Stomach (tissue), 4 donors: Measurements from ENCODE around the gene BRK1.

ENCODE experiments used
- EP300 ChIP-seq: sonication (generic); formaldehyde crosslinking; IDR thresholded peaks from one replicate; pipeline ENCODE4 v1.6.1; 2017; ENCODE audit warnings: antibody characterized with exemption
- POLR2A ChIP-seq, 4 donors: fragments of 450-650 bp; IDR thresholded peaks; one replicate each; pipeline ENCODE4 v1.6.1; 2016; ENCODE audit warnings: antibody characterized with exemption in 4 of 4, control low read depth in 2 of 4, mild to moderate bottlenecking in 1 of 4, moderate library complexity in 1 of 4
- TF ChIP-seq, protein P1 (sequence below), 7 experiments: fragments of 450-650 bp in 4 of 7; fragments of 200-600 bp in 3 of 7; sonication (generic) in 3 of 7; IDR thresholded peaks; one replicate each; pipeline ENCODE4 v1.5.1; 2016 to 2019; ENCODE audit warnings: antibody characterized with exemption in 7 of 7, control low read depth in 2 of 7, mild to moderate bottlenecking in 1 of 7

DNA sequence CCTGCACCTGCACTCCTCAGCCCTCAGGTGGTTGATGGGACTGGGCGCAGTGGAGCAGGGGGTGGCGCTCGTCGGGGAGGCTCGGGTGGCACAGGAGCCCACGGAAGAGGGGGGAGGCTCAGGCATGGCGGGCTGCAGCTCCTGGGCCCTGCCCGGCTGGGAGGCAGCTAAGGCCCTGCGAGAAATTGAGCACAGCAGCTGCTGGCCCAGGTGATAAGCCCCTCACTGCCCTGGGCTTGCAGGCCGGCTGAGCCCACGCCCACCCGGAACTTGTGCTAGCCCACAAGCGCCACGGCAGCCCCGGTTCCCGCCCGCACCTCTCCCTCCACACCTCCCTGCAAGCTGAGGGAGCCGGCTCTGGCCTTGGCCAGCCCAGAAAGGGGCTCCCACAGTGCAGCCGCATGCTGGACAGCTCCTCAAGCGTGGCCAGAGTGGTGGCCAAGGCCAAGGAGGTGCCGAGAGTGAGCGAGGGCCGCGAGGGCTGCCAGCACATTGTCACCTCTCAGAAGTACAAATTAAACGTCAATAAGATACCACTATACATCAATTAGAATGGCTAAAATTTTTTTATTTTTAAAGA lies 21.0 kb downstream of the BRK1 start:
- TF ChIP-seq, protein P1, sequence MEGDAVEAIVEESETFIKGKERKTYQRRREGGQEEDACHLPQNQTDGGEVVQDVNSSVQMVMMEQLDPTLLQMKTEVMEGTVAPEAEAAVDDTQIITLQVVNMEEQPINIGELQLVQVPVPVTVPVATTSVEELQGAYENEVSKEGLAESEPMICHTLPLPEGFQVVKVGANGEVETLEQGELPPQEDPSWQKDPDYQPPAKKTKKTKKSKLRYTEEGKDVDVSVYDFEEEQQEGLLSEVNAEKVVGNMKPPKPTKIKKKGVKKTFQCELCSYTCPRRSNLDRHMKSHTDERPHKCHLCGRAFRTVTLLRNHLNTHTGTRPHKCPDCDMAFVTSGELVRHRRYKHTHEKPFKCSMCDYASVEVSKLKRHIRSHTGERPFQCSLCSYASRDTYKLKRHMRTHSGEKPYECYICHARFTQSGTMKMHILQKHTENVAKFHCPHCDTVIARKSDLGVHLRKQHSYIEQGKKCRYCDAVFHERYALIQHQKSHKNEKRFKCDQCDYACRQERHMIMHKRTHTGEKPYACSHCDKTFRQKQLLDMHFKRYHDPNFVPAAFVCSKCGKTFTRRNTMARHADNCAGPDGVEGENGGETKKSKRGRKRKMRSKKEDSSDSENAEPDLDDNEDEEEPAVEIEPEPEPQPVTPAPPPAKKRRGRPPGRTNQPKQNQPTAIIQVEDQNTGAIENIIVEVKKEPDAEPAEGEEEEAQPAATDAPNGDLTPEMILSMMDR (IDR thresholded peaks at IDR 0.05): no peak
- TF ChIP-seq POLR2A (IDR thresholded peaks at IDR 0.05): no peak
- no peak for TF ChIP-seq EP300
